Measurements from ENCODE around the gene CHAF1B.
"Not testable (repeated sequence)": the region's sequence is repeated elsewhere in the genome, so short reads cannot be mapped to it uniquely, and the experiment has no call there.

CHAF1B gene

DNA sequence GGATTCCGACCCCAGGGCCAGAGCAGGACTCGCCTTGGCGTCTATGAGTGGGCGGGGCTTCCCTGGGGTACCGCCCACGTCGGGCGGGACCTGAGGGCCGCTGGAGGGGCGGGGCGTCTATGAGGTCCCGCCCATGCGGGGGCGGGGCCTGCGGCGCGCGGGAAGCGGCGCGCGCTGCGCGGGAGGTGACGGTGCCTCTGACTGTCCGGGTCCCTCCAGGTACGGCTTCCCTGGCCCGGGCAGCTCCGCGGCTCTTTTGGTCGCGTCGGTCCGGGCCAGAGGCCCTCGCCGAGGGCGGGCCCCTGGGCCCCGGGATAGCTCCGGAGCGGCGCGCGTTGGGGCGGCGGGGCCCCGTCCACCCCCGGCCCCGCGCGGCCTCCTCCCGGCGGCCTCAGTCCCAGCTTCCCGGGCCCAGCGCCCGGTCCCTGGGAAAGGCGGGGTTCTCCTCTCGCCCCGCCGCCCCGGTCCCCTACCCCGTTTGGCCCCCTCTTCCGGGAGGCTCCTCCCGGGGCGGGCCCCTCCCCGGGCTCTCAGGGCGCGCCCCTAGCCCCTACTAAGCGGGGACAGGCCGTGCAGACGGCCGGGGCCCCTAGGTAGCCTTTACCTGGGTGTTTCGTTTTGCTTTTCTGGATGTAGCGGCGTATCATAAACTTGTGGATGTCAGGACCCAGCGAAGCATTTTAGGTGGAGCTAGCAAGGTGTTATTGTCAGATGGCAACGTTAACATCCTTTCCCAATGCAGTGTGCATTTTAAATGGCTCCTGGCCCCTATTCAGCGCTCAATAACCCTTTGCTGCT lies at the start of gene CHAF1B:
CHAF1B (plus strand) TSS at position 160 of the 798 bp plus-strand sequence. CDS start 745 bp downstream, outside the sequence.
- DNase-seq (ENCODE audit: low spot score), result peak; percentile 71

DNA sequence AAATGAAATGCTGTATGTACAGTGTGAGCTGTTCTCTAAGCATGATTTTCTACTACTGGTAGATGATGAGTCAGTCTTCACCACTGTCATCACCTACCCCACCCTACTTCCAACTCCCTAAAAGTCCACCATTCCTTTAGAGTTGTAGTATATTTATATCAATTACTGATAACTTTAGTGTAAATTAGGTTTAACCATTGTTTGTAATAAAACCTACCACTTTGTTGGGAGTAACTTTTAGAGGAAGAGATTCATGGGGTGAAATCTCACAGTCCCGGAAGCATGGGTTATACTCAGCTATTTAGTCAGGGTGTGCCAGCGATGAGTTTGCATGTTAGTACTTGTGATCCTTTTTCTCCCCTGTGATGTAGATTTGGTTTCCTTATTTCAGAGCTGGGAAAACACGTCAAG lies 48.1 kb upstream of the CHAF1B start:
- no peak for DNase-seq (ENCODE audit: low spot score)

DNA sequence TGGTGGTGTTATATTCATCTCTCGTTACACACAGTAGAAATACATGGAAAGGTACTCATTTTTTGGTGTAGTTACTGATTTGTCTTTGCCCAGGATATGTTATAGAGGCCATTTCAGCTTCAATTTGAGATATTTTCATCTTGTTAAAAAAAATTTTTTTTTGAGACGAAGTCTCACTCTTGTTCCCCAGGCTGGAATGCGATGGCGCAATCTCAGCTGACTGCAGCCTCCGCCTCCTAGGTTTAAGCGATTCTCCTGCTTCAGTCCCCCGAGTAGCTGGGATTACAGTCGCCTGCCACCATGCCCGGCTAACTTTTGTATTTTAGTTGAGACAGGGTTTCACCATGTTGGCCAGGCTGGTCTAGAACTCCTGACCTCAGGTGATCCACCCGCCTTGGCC lies 46.2 kb upstream of the CHAF1B start:
- no peak for DNase-seq (ENCODE audit: low spot score)

DNA sequence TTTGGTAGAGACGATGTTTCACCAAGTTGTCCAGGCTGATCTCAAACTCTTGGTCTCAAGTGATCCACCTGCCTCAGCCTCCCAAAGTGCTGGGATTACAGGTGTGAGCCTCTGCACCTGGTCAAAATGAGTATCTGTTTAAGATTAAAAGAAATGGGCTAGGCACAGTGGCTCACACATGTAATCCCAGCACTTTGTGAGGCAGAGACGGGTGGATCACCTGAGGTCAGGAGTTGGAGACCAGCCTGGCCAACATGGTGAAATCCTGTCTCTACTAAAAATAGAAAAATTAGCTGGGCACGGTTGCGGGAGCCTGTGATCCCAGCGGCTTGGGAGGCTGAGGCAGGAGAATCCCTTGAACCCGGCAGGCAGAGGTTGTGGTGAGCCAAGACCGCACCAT lies 42.6 kb upstream of the CHAF1B start:
- DNase-seq (ENCODE audit: low spot score), result not testable (repeated sequence)

DNA sequence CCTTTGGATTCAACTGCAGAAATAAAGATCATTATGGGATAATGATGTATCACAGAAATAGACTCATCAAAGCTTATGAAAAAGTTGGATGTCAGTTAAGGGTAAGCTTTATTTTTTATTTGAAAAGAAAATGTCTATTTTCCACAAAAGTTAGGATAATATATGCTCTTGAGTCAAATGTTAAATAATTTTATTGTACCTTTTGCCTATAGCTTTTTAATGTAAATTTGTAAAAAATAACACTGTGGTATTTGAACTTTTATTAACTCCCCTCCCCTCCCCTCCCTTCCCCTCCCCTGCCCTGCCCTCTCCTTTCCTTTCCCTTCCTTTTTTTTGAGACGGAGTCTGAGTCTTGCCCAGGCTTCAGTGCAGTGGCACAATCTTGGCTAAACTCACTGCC lies 40.3 kb upstream of the CHAF1B start:
- no peak for DNase-seq (ENCODE audit: low spot score)

DNA sequence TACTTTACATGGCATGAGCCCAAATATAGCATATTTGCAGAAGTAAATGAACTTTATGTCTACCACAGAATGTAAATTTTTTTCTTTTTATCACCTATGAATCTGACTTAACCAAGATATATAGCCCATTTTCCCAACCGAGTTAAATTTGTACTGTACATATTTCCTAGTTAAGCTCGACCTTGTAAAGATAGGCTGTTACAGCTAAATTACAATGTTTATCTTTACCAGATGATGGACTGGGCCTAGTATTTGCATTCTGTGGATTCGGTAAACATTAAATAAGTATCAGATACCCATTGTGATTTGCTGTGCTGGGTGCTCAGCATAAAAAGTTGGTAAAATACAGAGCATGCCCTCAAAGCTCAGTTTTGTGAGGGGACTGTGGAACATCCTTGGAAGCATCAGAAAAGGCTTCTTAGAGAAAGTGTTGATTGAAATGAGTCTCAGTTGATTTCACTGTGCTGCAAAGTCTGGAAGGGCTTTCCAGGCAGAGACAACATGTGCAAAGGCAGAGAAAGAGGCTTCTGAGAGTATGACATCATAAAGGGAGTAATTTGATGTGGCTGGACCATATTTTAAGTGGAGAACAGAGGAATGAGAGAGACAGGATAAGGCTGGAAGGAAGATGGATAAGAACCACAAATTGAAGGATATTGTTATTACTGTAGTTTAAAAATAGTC lies 37.8 kb upstream of the CHAF1B start:
- no peak for DNase-seq (ENCODE audit: low spot score)

DNA sequence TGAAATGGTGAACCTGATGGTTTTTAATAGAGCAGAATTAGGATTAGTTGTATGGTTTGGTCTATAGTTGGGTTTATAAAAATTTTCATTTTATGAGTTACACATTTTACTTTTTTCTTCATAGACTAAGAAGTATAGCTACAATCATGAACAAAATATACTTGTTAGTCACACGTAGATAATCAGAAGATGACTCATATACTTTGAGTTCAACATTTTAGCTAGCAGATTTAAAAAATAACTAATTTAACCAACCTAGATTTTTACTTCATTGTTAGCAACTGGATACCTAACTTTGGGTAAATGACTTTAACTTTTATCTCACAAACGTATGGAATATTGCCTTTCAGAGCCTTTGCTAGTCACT lies 37.2 kb upstream of the CHAF1B start:
- no peak for DNase-seq (ENCODE audit: low spot score)

DNA sequence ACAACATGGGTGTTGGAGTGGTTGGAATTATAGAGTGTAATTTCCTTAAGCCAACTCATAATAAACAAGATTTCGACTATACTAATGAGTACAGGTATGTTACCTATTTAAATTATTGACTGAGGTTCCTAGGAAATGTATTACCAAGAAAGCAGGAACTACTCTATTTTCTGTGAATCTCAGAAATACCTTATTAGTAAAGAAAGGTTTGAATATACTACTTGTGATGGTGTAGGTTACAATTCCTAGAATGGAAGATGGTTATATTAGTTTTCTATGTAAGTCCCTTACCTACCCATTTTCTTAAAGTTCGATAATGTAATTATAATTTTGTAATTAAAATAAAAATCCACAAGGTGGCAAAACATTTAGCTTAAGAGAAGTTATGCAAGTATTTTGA lies 35.9 kb upstream of the CHAF1B start:
- DNase-seq (ENCODE audit: low spot score), result no peak

DNA sequence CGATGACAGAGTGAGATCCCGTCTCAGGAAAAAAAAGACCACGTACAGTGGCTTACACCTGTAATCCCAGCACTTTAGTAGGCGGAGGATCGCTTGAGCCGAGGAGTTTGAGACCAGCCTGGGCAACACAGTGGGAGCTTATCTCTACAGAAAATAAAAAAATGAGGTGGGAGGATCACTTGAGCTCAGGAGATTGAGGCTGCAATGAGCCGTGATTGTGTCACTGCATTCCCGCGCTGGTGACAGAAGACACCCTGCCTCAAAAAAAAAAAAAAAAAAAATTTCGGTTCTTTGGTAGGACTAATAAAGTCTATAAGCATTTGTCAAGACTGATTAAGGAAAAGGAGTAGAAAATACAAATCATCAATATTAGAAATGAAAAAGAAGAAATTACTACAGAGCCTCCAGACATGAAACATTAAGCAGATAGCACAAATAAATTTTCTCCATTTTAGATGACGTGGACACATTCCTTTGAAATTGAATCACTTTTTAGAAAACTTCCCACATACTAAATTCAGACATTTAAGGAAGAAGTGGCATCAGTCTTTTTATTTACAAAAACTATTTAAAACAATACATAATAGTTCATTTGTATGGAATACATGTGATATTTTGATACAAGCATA lies 34.8 kb upstream of the CHAF1B start:
- no peak for DNase-seq (ENCODE audit: low spot score)

DNA sequence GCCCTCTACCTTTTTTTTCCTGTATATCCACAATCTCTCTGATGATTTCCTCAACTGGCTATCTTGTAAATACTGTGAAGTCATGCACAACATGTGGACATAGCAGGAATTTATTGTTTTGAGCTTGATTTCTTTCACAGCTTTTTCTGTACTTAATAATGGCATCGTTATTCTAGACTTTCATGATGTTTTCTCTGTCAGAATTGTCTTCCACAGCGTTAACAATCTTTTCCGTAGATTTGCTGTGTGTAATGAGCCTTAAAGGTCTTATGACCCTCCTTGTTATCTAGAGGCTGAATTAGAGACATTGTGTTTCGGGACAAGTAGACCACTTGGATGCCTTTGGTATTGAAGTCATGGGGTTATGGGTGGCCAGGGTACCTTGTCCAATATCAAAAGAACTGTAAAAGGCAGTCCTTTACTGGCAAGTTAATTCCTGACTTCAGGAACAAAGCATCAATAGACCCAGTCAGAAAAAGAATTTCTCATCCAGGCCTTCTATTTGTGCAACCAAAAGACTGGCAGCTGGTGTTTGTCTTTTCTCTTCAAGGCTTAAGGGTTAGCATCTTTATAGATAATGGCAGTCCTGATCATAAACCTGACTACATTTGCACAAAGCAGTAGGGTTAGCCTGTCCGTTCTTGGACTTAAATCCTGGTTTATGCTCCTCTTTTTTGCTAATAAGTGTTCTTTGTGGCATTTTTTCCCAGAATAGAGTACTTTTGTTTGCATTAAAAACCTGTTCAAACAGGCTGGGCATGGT lies 30.1 kb upstream of the CHAF1B start:
- DNase-seq (ENCODE audit: low spot score), result no peak

DNA sequence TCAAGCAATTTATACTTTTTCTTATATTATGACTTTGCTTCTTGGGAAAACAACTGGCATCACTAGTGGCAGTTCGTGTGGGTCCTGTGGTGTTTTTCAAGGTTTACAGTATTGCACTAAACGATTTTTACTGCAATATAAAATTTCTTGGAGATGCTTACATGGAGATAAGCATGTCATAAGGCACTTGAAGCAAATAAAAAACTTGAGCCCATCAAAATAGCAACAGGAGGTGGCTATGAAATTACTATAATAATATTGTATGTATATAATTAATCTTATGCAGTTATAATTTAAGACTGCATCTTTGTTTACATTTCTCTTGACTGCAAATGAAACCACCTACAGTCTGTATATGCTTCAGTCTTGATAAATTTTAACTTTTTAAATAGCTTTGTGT lies 29.3 kb upstream of the CHAF1B start:
- no peak for DNase-seq (ENCODE audit: low spot score)

DNA sequence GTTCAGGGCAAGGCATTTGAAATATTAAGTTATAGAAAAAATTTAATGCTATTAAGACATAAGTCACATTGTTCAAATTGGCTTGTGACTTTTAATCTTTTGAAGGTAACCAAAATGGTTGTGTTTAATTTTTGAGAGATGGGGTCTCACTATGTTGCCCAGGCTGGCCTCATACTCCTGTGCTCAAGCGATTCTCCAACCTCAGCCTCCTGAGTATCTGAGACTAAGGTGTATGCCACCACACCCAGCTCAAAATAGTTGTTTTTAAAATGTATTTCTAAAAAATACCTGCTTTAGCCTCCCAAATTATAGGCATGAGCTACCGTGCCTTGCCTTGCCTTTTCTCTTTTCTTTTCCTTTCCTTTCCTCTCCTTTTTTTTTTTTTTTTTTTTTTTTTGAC lies 26.0 kb upstream of the CHAF1B start:
- DNase-seq (ENCODE audit: low spot score), result no peak

DNA sequence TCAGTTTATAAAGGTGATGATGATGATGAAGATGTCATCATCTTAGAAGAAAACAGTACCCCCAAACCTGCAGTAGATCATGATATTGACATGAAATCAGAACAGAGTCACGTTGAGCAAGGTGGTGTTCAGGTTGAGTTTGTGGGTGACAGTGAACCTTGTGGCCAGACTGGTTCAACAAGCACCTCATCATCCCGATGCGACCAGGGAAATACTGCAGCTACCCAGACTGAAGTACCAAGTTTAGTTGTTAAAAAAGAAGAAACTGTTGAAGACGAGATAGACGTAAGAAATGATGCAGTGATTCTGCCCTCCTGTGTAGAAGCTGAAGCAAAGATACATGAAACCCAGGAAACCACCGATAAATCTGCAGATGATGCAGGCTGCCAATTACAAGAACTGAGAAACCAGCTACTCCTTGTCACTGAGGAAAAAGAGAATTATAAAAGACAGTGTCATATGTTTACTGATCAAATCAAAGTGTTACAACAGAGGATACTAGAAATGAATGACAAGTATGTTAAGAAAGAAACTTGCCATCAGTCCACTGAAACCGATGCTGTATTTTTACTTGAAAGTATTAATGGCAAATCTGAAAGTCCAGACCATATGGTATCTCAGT lies 16.0 kb upstream of the CHAF1B start:
- DNase-seq (ENCODE audit: low spot score), result no peak

DNA sequence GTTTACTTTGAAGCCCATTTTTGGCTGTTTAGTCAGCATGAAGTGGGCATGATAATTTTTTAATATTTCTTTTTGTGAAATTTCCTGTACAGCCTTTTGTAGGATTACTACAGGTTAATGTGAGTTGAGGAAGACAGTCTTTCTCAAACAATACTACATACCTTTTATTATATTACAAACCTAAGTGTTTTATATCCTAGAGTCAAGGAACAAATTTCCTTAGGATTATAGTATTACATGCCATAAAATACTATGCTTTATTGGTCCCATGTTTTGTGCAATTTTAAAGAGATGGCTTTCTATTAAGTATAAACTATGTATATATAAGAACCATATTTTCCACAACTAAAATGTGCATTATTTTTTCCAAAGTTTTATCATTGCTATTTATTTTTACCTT lies 9.2 kb upstream of the CHAF1B start:
- no peak for DNase-seq (ENCODE audit: low spot score)

DNA sequence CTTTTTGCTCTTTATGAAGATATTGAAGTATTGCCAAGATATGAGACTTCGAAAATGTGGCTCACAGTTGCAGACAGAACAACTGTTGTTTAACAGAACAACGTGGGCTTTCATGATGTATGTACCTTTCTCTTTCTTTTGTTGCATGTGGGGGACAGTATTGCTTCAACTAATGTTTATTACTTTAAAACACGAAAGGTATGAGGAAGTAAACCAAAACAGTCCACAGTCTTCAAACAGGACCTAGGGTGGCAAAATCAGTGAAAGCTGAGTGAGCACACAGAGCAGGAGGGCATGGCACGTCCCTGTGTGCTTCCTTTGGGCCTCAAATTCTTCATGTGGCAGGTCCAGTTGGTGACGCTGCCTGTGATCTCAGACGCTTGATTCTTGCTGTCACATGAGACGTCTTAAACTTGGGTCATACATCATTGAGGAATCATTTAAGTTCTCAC lies 7.8 kb upstream of the CHAF1B start:
- no peak for DNase-seq (ENCODE audit: low spot score)

DNA sequence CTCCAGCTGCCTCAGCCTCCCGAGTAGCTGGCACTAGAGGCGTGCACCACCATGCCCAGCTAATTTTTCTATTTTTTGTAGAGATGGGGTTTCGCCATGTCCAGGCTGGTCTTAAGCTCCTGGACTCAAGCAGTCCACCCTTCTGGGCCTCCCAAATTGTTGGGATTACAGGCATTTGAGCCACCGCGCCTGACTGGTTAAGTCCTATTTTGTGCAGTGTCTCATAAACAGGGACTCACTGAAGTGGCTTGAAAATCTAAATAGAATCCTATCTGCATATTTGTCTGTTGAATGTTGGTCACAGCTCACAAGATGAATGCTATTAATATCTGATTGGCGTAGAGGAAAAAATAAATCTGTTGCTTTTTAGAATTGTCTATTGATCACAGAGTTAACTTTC lies 5.9 kb upstream of the CHAF1B start:
- no peak for DNase-seq (ENCODE audit: low spot score)

DNA sequence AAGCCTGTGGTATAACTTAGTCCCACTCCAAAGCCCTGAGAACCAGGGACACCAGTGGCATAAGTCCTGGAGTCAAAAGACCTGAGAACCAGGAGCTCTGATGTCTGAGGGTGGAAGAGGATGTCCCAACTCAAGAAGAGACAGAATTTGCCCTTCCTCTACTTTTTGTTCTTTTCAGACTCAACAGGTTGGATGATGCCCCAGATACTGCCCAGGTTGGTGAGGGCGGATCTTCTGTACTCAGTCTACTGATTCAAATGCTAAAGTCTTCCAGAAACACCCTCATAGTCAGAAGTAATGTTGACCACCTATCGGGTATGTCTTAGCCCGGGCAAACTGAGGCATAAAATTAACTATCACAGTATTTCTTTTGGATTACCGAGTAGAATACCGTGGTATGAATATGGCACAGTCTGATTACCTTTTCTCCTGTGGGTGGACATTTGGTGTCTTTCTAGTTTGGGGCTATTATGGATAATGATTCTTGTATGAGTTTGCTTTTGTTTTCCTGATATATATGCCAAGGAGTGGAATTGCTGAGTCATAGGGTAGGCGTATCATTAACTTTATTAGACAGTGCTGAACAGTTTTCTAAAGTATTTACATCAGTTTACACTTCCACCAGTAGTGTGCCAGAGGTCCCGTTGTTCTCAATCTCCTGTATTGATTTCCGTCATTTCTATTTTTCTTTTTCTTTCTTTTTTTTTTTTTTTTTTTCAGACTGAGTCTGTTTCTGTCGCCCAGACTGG lies 3.2 kb upstream of the CHAF1B start:
- DNase-seq (ENCODE audit: low spot score), result no peak

DNA sequence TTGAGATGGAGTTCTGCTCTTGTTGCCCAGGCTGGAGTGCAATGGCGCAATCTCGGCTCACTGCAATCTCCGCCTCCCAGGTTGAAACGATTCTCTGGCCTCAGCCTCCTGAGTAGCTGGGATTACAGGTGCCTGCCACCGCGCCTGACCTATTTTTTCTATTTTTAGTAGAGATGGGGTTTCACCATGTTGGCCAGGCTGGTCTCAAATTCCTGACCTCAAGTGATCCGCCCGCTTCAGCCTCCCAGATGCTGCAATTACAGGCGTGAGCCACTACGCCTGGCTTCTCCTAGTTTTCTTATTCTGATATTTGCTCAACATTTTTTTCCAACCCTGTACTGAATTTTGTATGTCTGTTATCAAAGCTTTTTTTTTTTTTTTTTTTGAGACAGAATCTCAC lies 2.5 kb upstream of the CHAF1B start:
- DNase-seq (ENCODE audit: low spot score), result not testable (repeated sequence)

DNA sequence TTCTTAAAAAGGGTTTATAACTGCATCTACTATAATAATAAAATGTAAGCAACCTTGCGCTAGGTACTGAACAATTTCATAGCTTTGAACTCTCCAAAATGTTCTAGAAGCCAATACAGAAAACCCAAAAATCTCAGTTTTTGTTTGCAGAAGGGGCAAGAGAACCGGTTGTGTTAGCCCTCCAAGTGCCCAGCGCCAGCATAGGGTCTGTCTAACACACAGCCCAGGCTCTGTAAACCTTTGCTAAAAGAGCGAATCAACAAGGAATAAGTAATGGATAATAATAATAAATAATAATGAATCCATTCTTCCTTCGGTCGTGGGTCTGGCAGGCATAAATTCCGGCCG lies 333 bp upstream of the CHAF1B start:
- no peak for DNase-seq (ENCODE audit: low spot score)

DNA sequence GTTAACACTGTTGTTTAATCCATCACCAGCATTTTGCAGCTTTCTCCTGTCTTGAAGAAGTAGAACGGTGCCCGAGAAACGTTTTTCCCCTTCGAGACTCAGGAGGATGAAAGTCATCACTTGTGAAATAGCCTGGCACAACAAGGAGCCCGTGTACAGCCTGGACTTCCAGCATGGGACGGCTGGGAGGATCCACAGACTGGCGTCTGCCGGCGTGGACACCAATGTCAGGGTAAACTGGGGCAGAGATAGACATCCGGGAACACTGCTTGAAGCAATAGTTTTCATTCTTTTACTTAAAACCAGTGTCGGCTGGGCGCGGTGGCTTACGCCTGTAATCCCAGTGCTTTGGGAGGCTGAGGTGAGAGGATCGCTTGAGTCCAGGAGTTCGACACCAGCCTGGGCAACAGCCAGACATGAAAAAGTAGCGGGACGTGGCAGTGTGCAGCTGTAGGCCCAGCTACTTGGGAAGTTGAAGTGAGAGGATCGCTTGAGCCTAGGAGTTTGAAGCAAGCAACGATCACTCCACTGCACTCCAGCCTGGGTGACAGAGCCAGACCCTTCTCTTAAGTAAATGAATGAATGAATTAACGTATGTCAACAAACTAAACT lies 945 bp downstream of the CHAF1B start:
- DNase-seq (ENCODE audit: low spot score), result no peak

DNA sequence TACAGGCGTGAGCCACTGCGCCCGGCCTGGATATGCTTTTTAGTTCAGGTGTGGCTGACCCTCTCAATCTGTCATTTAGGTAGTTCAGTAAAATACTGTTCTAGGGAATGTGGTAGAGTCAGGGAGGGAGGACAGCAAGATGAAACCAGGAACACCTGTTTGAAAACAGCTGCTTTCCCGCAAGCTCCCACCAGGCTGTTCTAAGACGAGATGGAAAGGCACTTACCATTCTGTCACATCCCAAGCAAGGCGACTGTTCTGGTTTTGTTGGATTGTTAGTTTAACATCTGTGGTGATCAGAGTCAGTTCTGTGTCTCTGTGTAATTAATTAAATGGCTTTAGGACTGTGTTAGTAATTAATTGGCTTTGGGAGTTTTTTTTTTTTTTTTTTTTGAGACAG lies 2.9 kb downstream of the CHAF1B start:
- DNase-seq (ENCODE audit: low spot score), result no peak
